ENCODE results near the gene NFILZ.

DNA sequence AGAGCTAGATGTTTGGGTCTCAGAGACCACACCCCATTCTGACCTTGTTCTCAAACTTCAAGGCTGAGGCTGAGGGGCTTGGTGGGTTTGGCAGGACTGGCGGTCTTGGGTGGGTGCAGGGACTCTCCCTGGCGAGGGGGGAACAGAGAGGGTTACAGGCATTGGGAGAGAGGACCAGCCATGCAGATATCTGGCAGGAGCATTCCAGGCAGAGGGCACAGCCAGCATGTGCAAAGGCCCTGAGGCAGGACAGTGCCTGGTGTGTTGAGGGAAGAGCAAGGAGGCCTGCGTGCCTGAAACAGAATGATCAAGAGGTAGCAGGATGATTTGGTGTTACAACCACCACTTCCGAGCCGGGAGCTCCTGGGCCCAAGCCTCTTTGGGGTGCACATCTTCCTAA, 27.4 kb downstream of the NFILZ start:
- TF ChIP-seq POLR2A (IDR thresholded peaks at IDR 0.05; ENCODE audit: low read length) = no peak
- no peak for TF ChIP-seq GATA1 (IDR thresholded peaks at IDR 0.05; ENCODE audit: low read depth, low read length)
